SH-SY5Y (cell line): ENCODE measurements around the gene PPP4R3B.

Experiments used
- GATA2 ChIP-seq: IDR thresholded peaks from 2 replicates; pipeline ENCODE4 v1.6.1; 2011; ENCODE audit warnings: mild to moderate bottlenecking, low read depth, low read length
- GATA3 ChIP-seq: IDR thresholded peaks from 2 replicates; pipeline ENCODE4 v1.6.1; 2011; ENCODE audit warnings: low read depth, mild to moderate bottlenecking, low read length, moderate library complexity

Gene PPP4R3B

DNA sequence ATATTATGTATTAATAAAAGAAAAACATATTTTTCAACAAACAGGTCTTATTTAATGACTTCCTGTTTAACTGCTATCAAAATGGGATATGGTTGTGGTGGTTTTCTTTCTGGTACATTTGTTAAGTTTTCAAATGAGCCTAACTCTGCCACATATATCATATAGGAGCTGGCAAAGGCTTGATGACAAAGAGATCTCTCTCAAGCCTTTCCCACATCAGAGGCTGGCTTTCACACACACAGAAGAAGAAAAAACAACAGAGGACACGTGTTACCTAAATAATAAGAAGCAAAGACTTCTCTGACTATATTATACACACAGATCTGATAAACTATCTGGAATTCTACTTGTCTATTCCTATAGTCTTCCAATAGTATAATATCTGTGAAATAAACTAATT lies 51.8 kb downstream of the PPP4R3B start:
- no peak for TF ChIP-seq GATA2
- TF ChIP-seq GATA3, result no peak

DNA sequence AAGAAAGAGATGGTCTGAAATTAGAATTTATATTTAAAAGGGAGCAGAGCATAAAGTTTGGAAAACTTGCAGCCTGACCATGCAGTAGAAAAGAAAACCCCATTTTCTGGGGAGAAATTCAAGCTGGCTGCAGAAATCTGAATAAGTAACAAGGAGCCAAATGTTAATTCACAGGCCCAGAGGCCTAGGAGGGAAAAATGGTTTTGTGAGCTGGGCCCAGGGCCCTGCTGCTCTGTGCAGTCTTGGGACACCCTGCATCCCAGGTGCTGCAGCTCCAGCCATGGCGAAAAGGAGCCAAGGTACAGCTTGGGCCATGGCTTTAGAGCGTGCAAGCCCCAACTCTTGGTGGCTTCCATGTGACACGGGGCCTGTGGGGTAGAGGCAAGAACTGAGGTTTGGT lies 56.6 kb downstream of the PPP4R3B start:
- TF ChIP-seq GATA3, result no peak
- no peak for TF ChIP-seq GATA2

DNA sequence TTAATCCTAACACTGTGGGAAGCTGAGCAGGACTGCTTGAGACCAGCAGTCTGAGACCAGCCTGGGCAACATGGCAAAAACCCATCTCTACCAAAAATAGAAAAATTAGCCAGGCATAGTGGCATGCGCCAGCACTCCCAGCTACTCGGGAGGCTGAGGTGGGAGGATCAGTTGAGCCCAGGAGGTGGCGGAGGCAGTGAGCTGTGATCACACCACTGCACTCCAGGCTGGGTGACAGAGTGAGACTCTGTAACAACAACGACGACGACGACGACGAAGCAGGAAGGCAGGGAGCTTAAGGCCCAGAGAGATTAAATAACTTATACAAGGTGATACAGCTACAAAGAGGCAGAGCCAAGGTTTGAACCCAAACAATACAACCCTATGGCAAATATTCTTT lies 60.6 kb downstream of the PPP4R3B start:
- TF ChIP-seq GATA3 (no peak), GATA2 (no peak)

DNA sequence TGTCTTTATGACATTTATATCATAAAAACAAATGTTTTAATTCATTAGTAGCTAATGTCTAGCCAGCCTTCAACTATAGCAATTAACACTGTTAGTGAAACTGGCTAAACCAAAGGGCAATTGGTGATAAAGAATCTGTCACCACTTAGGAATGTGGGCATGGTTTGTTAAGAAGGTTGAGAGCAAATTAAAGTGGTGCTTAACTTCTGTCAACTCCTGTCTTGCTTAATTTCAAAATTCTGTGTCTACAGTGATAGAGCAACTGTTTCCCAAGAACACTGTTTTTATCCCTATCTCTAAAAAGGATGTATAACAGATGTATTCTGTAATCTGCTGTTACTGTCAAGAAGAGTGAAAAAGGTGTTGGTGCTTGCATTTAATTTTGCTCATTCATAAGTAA lies 61.4 kb downstream of the PPP4R3B start:
- TF ChIP-seq GATA3, result no peak
- no peak for TF ChIP-seq GATA2

DNA sequence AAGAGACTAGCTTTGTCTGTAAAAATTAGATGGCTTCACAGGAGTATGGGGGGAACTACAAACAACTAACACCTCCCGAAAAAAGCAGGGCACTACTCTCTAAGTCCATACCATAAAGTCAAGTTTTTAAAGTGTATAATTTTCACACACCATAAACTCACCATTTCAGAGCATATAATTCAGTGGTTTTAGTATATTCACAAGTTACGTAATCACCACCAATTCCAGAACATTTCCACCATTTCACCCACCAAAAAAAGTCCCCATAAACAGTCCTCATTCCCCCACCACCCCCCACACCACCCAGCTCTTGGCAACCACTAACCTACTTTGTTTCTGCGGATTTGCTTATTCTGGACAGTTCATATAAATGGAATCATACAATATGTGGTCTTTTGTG lies 64.1 kb downstream of the PPP4R3B start:
- TF ChIP-seq GATA3 (no peak), GATA2 (no peak)

DNA sequence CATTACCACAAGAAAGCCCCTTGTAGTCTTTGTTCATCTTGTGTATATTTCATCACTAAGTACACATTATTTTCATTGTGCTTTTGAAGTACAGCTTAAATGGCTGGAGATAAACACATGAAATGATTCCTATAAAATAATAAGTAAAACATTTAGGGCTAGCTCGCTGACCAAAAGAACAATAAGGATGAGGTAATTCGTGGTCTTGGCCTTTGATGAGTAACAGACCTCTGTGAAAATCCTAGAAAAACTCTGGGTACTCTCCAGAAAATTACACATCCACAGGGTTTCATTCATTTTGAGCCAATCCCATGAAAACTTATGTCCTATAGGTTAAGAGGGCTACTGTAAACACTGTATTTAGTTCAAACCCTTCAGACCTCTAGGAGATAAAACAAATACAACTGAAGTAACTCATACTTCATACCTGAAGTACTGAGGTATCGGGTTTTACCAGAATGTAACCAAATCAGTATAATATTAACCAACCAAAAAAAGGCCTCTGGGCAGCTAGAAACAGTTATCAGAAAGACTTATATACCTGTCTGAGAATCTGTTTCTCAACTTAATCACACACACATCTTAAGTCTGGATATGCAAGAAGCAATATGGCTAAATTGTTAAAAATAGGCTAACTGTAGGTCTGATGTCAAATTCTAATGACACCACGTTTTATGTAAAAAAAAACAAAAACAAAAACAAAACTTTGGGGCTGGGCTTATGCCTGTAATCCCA lies 66.9 kb downstream of the PPP4R3B start:
- TF ChIP-seq GATA2 (no peak), GATA3 (no peak)

DNA sequence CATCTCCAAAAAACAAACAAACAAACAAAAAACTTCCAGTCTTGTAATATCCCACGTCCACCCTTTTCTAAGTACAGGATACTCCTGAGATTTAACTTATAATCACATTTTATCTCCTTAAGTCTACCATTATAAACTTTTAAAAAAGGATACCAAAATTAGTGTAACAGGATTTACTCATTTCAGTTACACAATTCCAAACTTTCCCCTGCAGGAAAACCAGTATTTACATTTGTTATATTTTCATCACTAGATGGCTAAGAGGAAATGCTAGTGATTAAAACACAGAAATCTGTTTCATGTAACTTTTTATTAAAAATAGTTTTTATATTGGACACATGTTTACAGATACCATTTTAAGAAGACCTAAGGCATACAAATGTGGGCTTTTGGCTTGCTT lies 70.4 kb downstream of the PPP4R3B start:
- TF ChIP-seq GATA3, result no peak
- TF ChIP-seq GATA2, result no peak

DNA sequence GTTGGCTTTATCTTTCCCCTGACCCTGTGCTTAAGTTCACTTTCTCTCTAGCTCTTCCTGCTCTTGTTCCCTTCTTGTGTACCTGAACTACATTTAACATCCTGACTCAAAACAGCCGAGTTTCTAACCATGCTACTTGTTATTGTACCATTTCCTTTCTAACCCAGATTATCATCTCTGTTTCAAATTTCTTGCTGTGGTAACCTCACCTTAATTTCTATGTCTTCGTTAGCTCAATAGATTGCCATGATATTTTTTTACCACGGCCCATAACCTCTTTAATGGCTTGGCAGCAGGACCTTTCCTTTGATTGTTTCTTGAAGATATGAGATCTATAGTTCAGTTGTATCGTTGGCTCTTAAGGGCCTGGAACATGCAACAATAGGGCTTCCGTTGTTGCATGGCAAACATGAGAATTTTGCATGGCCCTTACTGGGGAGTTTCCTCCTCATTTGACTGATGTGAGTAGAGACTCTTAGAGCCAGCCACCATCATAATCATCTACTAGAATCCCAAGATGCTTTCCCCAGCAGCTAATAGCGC lies 86.8 kb downstream of the PPP4R3B start:
- TF ChIP-seq GATA2 (no peak), GATA3 (no peak)

DNA sequence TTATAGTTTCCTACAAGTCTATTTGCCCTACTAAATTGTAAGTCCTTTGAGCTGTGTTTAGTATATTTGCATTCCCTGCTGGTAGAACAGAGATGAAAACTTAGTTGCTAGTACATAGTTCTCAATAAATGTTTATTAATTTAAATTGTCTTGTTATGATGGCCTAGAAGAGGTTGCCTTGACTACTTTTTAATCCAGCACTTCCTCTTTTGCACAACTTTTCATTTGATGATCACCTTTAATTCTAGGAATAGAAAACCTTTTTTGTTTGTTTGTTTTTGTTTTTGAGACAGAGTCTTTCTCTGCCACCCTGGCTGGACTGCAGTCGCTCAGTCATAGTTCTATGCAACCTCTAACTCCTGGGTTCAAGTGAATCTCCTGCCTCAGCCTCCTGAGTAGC lies 91.2 kb downstream of the PPP4R3B start:
- TF ChIP-seq GATA2 (no peak), GATA3 (no peak)

DNA sequence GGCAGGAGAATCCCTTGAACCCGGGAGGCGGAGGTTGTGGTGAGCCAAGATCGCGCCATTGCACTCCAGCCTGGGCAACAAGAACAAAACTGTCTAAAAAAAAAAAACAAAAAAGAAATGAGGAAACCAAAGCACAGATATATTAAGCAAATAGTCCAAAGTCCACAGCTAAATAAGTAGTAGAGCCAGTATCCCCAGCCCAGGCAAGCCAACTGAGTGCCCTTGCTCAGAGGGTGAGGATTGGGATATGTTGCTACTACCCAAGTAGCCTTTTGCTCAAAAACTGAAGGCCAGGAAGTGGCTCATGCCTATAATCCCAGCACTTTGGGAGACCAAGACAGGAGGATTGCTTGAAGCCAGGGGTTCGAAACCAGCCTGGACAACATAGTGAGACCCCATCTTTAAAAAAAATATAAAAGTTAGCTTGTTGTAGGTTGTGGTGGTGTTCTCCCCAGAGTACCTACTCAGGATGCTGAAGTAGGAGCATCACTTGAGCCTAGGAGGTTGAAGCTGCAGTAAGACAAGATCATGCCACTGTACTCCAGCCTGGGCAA lies 92.5 kb downstream of the PPP4R3B start:
- no peak for TF ChIP-seq GATA2
- no peak for TF ChIP-seq GATA3

DNA sequence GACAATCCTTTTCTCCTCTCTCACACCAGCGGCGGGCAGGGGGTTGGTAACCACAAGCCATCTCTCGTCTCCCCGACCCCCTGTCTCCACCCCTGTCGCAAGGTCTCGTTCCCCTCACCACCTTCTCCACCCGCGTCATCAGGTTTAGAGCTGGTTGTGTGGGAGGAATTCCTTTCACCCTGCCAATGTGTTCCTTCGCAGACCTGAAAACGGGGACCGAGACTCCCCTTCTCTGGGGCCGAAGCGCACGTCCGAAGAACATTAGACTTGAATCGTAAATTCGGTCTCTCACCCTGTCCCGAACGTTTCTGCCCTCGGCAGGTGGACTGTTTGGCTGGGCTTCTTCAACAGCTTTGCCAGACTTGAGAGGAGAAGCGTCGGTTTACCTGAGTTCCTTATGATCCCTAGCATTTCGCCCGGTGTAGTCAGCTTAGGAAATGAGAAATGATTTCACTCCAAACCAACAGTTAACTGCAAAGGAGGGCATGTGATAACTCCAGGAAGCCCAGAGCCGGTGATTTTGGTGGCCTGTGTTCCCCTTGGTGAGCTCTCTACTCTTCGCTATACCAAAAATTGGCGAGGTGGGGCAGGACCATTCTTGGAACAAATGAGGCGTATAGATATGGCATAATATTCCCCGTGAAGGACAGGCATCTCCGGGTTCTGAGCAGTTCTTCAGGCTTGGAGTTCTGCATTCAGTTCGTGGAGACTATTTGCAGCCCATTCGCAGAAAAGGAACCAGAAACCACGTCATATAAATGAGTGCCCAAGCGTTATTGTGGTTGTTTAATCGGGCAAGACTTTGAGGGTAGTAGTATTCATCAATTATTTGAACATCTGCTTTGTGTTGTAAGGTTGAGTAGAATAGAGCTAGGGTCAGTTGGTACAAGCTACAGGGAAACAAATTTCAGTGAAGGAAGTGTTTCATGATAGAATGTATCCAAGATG lies 97.2 kb downstream of the PPP4R3B start:
- TF ChIP-seq GATA2, result no peak
- no peak for TF ChIP-seq GATA3

DNA sequence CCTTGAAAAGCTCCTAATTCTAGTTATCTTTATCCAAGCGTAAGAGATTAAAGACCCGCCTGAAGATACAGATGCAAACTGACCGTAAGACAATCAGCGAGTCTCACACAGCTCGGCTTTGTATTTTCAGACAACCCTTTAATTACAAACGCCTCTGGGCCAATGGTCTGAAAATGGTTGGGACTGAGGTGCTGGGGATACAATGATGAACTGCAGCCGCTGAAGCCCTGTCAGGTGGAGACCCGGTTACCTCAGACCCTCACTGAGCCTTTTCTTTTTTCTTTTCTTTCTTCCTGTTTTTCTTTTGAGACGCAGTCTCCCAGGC lies 98.6 kb downstream of the PPP4R3B start:
- TF ChIP-seq GATA3 (no peak), GATA2 (no peak)

DNA sequence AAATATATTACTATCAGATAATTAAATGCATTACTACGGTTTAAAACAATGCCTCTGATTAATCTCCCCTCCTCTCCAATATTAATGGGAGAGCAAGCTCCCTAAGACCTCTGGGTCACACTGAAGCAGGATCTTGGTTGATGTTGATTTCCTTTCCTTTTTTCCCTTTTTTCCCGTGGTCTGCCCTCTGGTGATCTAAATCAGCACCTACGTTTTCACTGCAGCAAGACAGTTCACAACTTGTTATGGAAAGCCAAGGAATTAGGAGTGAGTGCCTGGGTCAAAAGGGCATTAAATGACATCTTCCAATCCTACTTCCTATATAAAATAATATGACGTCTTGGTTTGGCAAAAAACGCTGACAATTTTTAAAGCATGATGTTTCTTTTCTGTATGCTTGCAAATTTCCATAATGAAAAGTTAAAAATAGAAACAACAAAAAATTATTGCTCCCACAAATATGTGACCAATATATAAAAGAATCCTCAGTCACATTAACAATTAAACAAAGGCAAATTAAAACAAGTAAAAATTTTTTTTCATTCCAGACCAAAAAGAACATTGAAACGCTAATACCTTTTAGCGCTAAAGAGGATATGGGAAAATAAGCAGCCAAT lies 105.8 kb downstream of the PPP4R3B start:
- no peak for TF ChIP-seq GATA3
- TF ChIP-seq GATA2, result no peak

DNA sequence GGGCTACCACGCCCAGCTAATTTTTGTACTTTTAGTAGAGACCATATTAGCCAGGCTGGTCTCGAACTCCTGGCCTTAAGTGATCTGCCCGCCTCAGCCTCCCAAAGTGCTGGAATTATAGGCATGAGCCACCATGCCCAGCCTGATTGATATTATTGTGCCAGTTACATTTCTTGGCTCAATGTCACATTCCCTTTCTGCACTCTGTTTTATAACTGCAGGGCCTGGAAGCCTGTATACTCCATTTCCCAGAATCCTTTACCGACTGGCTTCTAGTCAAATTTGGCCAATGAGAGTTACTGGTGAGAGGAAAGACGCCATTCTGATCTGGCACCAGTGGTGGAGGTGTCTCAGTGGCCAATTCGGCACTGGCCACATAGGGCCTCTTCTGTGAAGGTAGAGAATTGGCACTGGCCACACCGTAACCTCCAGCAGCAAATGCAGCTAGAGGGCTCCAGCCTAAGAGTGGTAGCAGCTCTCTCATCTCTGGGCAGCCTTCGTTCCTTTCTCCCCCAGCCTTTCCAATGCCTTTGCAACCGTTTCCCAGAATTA lies 114.8 kb downstream of the PPP4R3B start:
- TF ChIP-seq GATA2 (no peak), GATA3 (no peak)
